ENCODE data around the gene DPH1.

- TF ChIP-seq CTCF (conservative IDR thresholded peaks at IDR 0.05 in 1 of 2, IDR thresholded peaks at IDR 0.05 in 1 of 2; ENCODE audit: low read depth in 1 of 2, low read length in 2 of 2): no peak
- no peak for TF ChIP-seq EZH2 (IDR thresholded peaks at IDR 0.05; ENCODE audit: low read length, missing control alignments)
Measured at GRCh38 chr17:2085648-2085949, 55.6 kb downstream of the DPH1 start.

Data from fibroblast of lung (primary cell).